ENCODE measurements around the gene NCOA5.
A peak's percentile ranks its signal among the peaks of the same experiment; 100 is the strongest.

Gene NCOA5

GRCh38 chr20:46034039-46034438 is 55.7 kb downstream of the NCOA5 start:
- DNase-seq = no peak

GRCh38 chr20:46031701-46032254 is 58.0 kb downstream of the NCOA5 start:
- no peak for DNase-seq

GRCh38 chr20:46031014-46031569 is 58.7 kb downstream of the NCOA5 start:
- no peak for DNase-seq

- DNase-seq = no peak
Observed at GRCh38 chr20:46030284-46031013, 59.3 kb downstream of the NCOA5 start.

- DNase-seq = no peak
Observed at GRCh38 chr20:46028772-46029371, 60.9 kb downstream of the NCOA5 start, which contains the start of gene SLC12A5. Gene SLC12A5, plus strand, starts transcription at chr20:46029215. Its CDS starts 130 bp downstream, at chr20:46029345.

GRCh38 chr20:46028110-46028509 is 61.7 kb downstream of the NCOA5 start:
- DNase-seq = no peak

GRCh38 chr20:46027245-46027853 is 62.4 kb downstream of the NCOA5 start:
- peak; percentile 56 for DNase-seq

GRCh38 chr20:46025376-46025783 is 64.4 kb downstream of the NCOA5 start:
- no peak for DNase-seq

GRCh38 chr20:46023999-46024398 is 65.8 kb downstream of the NCOA5 start:
- no peak for DNase-seq

- DNase-seq = no peak
Observed at GRCh38 chr20:46023148-46023484, 66.6 kb downstream of the NCOA5 start.

- no peak for DNase-seq
Observed at GRCh38 chr20:46022411-46023147, 67.2 kb downstream of the NCOA5 start.

- no peak for DNase-seq
Observed at GRCh38 chr20:46021361-46022359, 68.1 kb downstream of the NCOA5 start.

GRCh38 chr20:46020555-46020954 is 69.2 kb downstream of the NCOA5 start:
- no peak for DNase-seq

GRCh38 chr20:46018611-46019010 is 71.2 kb downstream of the NCOA5 start:
- no peak for DNase-seq

GRCh38 chr20:46018112-46018511 is 71.7 kb downstream of the NCOA5 start:
- no peak for DNase-seq

- DNase-seq = no peak
Observed at GRCh38 chr20:46017272-46017671, 72.5 kb downstream of the NCOA5 start.

GRCh38 chr20:46014517-46015396 is 75.0 kb downstream of the NCOA5 start:
- DNase-seq = no peak

- peak; percentile 24 for DNase-seq
Observed at GRCh38 chr20:46013829-46014516, 75.8 kb downstream of the NCOA5 start.

- DNase-seq = no peak
Observed at GRCh38 chr20:46013322-46013828, 76.4 kb downstream of the NCOA5 start.

GRCh38 chr20:46012921-46013320 is 76.8 kb downstream of the NCOA5 start:
- no peak for DNase-seq

Data from T1000 (cell line).